ENCODE results near the gene DEPP1.

Gene DEPP1

DNA sequence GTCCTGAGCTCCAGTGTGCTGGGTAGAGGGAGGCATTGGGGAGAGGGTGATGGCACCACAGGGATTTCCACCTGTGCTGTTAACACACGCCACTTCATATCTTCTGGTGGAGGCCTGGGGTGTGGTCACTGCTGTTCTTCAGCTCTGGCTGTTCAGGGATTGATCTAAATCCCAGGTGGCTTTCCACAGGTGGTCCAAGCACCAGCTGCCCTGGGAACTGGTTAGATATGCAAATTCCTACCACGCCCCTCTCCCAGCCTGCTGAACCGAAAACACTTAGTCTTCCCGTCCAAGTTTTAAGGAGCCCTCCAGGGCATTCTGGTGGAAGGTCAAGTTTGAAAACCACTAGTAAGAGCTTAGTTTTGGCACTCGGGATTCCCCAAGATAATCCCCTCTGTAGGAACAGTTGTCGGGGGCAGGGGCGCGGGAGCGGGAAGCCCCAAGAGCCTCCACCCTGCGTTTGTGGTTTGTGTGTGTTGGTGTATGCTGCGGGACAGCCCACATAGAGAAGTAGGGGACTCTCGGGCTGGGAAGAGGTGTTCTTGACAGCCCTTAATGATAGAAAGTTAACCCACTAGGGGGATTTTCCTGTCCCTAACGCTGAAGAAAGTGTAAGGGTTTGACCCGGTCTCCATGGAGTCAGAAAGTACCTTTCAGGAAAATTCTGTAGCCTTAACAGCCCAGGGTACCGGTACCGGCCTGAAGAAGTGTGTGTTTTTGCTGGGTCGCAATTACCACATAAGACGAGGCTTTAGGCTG is 5.1 kb downstream of the DEPP1 start:
- no peak overlapping the region for H3K27ac ChIP-seq
- TF ChIP-seq, protein P1, sequence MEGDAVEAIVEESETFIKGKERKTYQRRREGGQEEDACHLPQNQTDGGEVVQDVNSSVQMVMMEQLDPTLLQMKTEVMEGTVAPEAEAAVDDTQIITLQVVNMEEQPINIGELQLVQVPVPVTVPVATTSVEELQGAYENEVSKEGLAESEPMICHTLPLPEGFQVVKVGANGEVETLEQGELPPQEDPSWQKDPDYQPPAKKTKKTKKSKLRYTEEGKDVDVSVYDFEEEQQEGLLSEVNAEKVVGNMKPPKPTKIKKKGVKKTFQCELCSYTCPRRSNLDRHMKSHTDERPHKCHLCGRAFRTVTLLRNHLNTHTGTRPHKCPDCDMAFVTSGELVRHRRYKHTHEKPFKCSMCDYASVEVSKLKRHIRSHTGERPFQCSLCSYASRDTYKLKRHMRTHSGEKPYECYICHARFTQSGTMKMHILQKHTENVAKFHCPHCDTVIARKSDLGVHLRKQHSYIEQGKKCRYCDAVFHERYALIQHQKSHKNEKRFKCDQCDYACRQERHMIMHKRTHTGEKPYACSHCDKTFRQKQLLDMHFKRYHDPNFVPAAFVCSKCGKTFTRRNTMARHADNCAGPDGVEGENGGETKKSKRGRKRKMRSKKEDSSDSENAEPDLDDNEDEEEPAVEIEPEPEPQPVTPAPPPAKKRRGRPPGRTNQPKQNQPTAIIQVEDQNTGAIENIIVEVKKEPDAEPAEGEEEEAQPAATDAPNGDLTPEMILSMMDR (IDR thresholded peaks at IDR 0.05) = no peak
- no peak for TF ChIP-seq ZFX (IDR thresholded peaks at IDR 0.05; ENCODE audit: borderline replicate concordance)

DNA sequence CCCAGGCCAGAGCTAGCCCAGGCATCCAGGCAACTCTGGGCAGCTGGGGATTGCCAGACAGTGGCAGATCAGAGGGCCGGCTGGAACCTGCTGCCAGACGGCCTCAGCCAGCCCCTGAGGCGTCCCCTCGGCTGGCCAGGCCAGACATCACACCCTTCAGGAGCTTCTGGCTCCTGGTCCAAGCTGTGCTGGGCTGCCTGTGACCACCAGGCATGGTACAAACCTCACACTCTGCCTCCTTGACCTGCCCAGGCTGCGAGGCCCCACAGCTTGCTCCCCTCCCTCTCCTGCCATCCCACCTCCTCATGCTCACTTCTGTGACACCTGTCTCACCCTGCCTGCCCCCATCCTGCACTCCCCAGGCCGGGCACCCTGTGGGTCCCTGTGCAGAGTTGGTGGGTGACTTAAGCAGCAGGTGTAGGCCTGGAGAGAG is 5.7 kb downstream of the DEPP1 start:
- H3K27ac ChIP-seq = no peak overlapping the region
- TF ChIP-seq ZFX (IDR thresholded peaks at IDR 0.05; ENCODE audit: borderline replicate concordance) = no peak
- TF ChIP-seq, protein P1 (IDR thresholded peaks at IDR 0.05) = no peak

DNA sequence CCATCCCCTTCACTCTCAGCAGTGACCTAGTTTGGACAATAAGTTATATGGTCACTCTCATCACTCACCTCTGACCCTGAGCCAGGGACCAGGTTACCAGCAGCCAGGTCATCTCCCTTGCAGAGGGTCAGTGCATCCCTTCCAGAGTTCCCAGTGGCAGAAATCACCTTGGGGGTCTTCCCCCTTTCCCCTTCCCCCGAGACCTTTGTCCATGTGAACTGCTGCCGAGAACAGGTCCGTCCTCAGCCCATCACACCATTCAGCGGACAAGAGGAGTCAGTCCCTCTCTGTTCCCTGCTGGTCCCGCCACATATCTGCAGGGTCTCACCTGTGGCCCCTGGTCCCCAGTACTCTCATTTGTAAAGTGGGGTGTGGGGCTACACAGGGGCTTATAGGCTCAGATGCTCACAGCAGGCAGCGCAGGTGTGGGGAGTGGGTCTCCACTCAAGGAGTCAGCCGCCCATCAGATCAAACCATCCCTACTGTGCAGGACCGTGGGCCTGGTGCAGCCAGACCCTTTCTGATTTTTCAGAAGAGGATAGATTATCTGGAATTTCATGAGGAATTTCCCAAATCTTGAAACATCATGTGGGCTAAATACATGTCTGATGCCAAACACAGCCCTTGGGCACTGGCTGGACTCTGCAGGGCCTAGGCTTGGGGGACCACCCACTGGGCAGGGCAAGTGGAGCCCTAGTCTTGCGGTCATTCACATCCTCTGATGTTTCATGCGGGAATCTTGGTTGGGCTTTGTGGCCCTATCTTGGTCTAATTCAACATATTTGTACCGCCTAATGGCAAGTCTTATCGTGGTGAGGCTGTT is 6.5 kb downstream of the DEPP1 start:
- no peak overlapping the region for H3K27ac ChIP-seq

DNA sequence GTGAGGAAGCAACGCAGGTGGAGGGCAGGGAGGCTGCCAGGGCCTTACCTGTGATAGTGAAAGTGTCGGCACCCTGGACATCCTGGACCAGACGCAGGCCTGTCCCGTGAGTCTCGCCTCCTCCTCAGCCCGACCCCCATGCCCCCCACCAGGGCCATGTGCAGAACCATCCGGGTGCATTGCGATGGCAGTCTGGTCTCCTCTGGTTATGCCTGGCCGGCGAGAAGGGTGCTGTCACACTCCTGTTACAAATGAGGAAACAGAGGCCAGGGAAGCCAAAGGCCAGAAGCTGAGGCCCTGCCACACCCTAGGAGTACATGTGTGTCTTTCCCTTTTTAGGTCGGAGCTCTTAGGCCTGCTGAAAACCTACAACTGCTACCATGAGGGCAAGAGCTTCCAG is 7.2 kb downstream of the DEPP1 start:
- H3K27ac ChIP-seq = no peak overlapping the region
- no peak for TF ChIP-seq ZFX (IDR thresholded peaks at IDR 0.05; ENCODE audit: borderline replicate concordance)
- TF ChIP-seq, protein P1 (IDR thresholded peaks at IDR 0.05) = no peak

More for the DNA sequence above, 6.5 kb downstream of the DEPP1 start:
- TF ChIP-seq, protein P1 (IDR thresholded peaks at IDR 0.05) = no peak
- no peak for TF ChIP-seq ZFX (IDR thresholded peaks at IDR 0.05; ENCODE audit: borderline replicate concordance)

DNA sequence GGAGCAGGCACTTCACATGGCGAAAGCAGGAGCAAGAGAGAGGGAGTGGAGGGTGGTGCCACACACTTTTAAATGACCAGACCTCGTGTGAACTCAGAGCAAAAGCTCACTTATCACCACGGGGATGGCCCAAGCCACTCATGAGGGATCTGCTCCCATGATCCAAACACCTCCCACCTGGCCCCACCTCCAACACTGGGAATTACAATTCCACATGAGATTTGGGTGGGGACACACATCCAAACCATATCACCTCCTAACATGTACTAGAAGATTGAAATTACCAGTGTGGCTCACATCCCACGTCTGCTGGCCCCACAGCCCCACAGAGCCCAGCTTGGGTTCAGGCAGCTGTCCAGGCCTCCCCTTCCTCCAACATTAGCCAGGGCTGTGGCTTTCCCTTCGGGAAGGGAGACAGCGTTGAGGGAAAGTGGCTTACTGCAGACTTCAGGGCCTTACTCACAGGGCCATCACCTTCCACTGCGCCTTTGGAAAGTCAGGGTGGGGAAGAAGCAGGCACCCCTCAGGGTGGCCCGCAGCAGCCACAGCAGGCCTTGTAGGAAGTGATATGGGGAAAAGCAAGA is 7.7 kb downstream of the DEPP1 start:
- no peak for TF ChIP-seq ZFX (IDR thresholded peaks at IDR 0.05; ENCODE audit: borderline replicate concordance)
- TF ChIP-seq, protein P1 (IDR thresholded peaks at IDR 0.05) = no peak
- H3K27ac ChIP-seq = no peak overlapping the region

DNA sequence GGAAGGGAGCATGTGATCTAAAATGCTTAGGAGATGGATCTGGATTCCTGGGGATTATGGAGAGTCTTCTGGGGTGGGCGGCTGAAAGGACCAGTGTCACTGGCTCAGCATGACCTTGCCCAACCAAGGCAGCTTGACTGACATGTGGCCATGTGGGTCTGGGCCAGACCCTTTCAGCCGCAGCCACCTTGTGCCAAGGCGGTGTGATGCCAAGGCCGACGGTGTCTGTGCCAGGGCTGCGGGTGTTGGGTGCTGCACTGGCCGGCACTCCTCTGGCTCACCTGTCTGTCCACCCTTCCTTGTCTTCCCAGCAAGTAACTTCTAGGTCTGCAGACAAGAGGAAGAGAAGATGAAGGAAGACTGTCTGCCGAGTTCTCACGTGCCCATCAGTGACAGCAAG is 8.8 kb downstream of the DEPP1 start:
- TF ChIP-seq, protein P1 (IDR thresholded peaks at IDR 0.05) = no peak
- TF ChIP-seq ZFX (IDR thresholded peaks at IDR 0.05; ENCODE audit: borderline replicate concordance) = no peak

More for the DNA sequence above, 8.8 kb downstream of the DEPP1 start:
- H3K27ac ChIP-seq = no peak overlapping the region

Data from 22Rv1 (cell line).